Hepatocyte (in vitro differentiated cells): ENCODE measurements around the gene ADAR. TPM values are rescaled to one million over a fixed set of nuclear protein-coding genes. Genes with fewer than 3 reads are reported as not detected.

Experiments
- DNase-seq: peaks from one replicate; pipeline ENCODE4 v3.0.0-alpha.2; 2016; ENCODE audit warnings: low spot score
- H2AFZ ChIP-seq: fragments of 200-600 bp; sonication (generic); 2 replicates; pipeline ENCODE4 v1.6.0; 2016; ENCODE audit warnings: antibody characterized with exemption, mild to moderate bottlenecking
- H3K27ac ChIP-seq: fragments of 200-600 bp; sonication (generic); 2 replicates; pipeline ENCODE4 v1.5.1; 2016; ENCODE audit warnings: mild to moderate bottlenecking
- H3K27me3 ChIP-seq: fragments of 200-600 bp; sonication (generic); 2 replicates; pipeline ENCODE4 v1.6.1; 2016
- H3K36me3 ChIP-seq: fragments of 200-600 bp; sonication (generic); replicated peaks from 2 replicates; pipeline ENCODE4 v1.5.1; 2016; ENCODE audit warnings: low read depth; ENCODE audit not compliant: insufficient read depth
- H3K4me1 ChIP-seq: fragments of 200-600 bp; sonication (generic); 2 replicates; pipeline ENCODE4 v1.5.1; 2016; ENCODE audit warnings: mild to moderate bottlenecking, moderate library complexity; ENCODE audit not compliant: insufficient read depth
- H3K4me2 ChIP-seq: fragments of 200-600 bp; sonication (generic); 2 replicates; pipeline ENCODE4 v1.6.0; 2016
- H3K4me3 ChIP-seq: fragments of 200-600 bp; sonication (generic); 2 replicates; pipeline ENCODE4 v1.5.1; 2016; ENCODE audit warnings: mild to moderate bottlenecking
- H3K79me2 ChIP-seq: fragments of 200-600 bp; sonication (generic); 2 replicates; pipeline ENCODE4 v1.6.0; 2017; ENCODE audit warnings: mild to moderate bottlenecking
- H3K9me2 ChIP-seq: fragments of 200-600 bp; sonication (generic); replicated peaks from 2 replicates; pipeline ENCODE4 v1.6.0; 2017; ENCODE audit warnings: mild to moderate bottlenecking; ENCODE audit not compliant: insufficient read depth
- H3K9me3 ChIP-seq: fragments of 200-600 bp; sonication (generic); 2 replicates; pipeline ENCODE4 v1.5.1; 2016; ENCODE audit warnings: low read depth, mild to moderate bottlenecking
- H4K20me1 ChIP-seq: fragments of 200-600 bp; sonication (generic); 2 replicates; pipeline ENCODE4 v1.6.0; 2016; ENCODE audit warnings: mild to moderate bottlenecking; ENCODE audit not compliant: insufficient read depth, poor library complexity, severe bottlenecking
- EZH2 ChIP-seq: fragments of 200-600 bp; sonication (generic); IDR thresholded peaks from 2 replicates; pipeline ENCODE4 v1.6.1; 2016; ENCODE audit warnings: antibody characterized with exemption, mild to moderate bottlenecking, borderline replicate concordance
- EZH2phosphoT487 ChIP-seq: fragments of 200-600 bp; sonication (generic); IDR thresholded peaks from one replicate; pipeline ENCODE4 v1.6.1; 2018; ENCODE audit warnings: antibody characterized with exemption, mild to moderate bottlenecking, low read depth, moderate library complexity; ENCODE audit not compliant: unreplicated experiment, severe bottlenecking
- WGBS: methylation state at CpG from one replicate; pipeline ENCODE4 v1.1.6; 2016; ENCODE audit warnings: low lambda C conversion rate; ENCODE audit errors: missing lambda C conversion rate; 5-methylcytosine and 5-hydroxymethylcytosine counted together
- polyA plus RNA-seq: library from polyadenylated mRNA; unstranded; fragments of >200 nt; fragmentation: Nextera tagmentation; extraction: Ambion mirVana; gene quantifications from 2 replicates; pipeline ENCODE4 v1.2.1, GENCODE V29; 2016
- total RNA-seq: library from RNA; depleted of rRNA; stranded (reverse); fragments of >200 nt; gene quantifications from 2 replicates; pipeline ENCODE4 v1.2.3, GENCODE V29; 2014
- TF ChIP-seq, protein P1 (sequence below): fragments of 200-600 bp; sonication (generic); IDR thresholded peaks from 2 replicates; pipeline ENCODE4 v1.5.1; 2016; ENCODE audit warnings: antibody characterized with exemption, mild to moderate bottlenecking; ENCODE audit not compliant: poor library complexity

ADAR gene
- total and polyA plus RNA-seq, 2 experiments from 2014 or later: 57.4 to 104 TPM

DNA sequence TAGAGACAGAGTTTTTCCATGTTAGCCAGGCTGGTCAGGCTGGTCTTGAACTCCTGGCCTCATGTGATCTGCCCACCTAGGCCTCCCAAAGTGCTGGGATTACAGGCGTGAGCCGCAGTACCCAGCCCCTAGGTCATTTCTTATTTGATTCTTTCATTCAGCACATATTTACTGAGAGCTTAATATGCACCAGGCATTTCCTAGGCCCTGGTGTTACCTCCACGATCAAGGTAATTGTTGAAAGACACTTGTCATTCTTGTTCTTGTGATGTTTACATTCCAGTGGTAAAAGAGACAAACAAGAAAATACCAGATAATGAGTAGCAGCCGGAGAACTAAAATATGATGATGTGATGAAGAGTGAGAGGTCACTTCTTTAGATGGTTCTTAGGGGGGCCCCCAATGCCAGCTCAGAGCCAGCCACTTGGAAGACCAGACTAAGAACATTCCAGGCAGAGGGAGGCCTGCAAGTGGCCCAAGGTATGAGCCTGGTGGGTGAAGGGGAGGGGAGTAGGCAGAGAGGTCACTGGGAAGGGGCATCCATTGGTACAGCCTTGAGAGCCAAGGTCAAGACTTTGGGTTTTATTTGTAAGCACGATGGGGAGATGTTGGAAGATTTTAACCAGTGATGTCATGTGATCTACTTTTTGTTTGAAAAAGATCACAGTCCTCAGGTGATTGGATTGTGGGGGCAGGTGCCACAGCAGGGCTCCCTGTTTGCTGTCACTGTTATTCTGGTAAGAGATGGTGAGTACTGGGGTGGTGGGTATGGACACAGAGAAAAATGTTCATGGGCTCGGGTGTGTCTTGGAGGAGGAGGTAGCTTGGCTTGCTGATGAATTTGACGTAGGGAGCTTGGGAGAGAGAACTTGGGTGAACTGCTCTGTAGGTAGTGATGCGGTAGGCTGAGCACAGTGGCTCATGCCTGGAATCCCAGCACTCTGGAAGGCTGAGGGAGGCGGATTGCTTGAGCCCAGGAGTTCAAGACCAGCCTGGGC, 68.2 kb downstream of the ADAR start:
- no peaks in the 10 kb centered on the region for H3K79me2 ChIP-seq
- DNase-seq: no peak
- H3K27me3 ChIP-seq: peaks cover 9% of the 10 kb centered on the region
- no peaks in the 10 kb centered on the region for H3K9me2 ChIP-seq
- H3K27ac ChIP-seq: no peak overlapping the region
- TF ChIP-seq EZH2: no peak
- TF ChIP-seq, protein P1, sequence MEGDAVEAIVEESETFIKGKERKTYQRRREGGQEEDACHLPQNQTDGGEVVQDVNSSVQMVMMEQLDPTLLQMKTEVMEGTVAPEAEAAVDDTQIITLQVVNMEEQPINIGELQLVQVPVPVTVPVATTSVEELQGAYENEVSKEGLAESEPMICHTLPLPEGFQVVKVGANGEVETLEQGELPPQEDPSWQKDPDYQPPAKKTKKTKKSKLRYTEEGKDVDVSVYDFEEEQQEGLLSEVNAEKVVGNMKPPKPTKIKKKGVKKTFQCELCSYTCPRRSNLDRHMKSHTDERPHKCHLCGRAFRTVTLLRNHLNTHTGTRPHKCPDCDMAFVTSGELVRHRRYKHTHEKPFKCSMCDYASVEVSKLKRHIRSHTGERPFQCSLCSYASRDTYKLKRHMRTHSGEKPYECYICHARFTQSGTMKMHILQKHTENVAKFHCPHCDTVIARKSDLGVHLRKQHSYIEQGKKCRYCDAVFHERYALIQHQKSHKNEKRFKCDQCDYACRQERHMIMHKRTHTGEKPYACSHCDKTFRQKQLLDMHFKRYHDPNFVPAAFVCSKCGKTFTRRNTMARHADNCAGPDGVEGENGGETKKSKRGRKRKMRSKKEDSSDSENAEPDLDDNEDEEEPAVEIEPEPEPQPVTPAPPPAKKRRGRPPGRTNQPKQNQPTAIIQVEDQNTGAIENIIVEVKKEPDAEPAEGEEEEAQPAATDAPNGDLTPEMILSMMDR: no peak
- TF ChIP-seq EZH2phosphoT487: no peak
- no peaks in the 10 kb centered on the region for H3K36me3 ChIP-seq
- no peak overlapping the region for H2AFZ ChIP-seq
- H3K4me2 ChIP-seq: no peak overlapping the region
- no peak overlapping the region for H3K4me3 ChIP-seq
- H4K20me1 ChIP-seq: no peaks in the 10 kb centered on the region
- no peaks in the 10 kb centered on the region for H3K4me1 ChIP-seq
- 74% methylated on average over 9 of the region's 9 CpGs for WGBS
- H3K9me3 ChIP-seq: no peaks in the 10 kb centered on the region

DNA sequence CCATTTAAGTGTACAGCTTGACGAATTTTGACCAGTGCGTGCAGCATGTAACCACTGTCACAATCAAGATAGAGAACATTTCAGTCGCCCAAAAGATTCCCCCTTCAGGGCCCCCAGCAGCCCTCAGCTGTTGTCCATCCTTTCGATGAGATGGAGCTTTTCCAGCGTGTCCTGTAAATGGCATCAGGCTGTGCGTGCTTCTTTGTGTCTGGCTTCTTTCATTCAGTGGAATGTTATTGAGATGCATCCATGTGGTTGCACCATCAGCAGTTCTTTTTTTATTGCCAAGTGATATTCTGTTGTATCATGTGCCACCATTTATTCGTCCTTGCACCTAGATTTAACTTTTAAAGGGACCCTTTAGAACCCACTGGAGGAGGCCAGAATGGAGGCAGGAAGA, 71.4 kb downstream of the ADAR start:
- no peak for DNase-seq
- Histone ChIP-seq H4K20me1 (no peaks in the 10 kb centered on the region), H3K36me3 (no peaks in the 10 kb centered on the region), H3K9me3 (no peaks in the 10 kb centered on the region), H3K4me2 (no peak overlapping the region), H3K79me2 (no peaks in the 10 kb centered on the region), H3K27ac (no peak overlapping the region), H3K27me3 (peaks cover 9% of the 10 kb centered on the region), H3K4me3 (no peak overlapping the region), H3K9me2 (no peaks in the 10 kb centered on the region), H2AFZ (no peak overlapping the region), H3K4me1 (no peaks in the 10 kb centered on the region)
- 77% methylated on average over 7 of the region's 7 CpGs for WGBS
- no peak for TF ChIP-seq EZH2phosphoT487

DNA sequence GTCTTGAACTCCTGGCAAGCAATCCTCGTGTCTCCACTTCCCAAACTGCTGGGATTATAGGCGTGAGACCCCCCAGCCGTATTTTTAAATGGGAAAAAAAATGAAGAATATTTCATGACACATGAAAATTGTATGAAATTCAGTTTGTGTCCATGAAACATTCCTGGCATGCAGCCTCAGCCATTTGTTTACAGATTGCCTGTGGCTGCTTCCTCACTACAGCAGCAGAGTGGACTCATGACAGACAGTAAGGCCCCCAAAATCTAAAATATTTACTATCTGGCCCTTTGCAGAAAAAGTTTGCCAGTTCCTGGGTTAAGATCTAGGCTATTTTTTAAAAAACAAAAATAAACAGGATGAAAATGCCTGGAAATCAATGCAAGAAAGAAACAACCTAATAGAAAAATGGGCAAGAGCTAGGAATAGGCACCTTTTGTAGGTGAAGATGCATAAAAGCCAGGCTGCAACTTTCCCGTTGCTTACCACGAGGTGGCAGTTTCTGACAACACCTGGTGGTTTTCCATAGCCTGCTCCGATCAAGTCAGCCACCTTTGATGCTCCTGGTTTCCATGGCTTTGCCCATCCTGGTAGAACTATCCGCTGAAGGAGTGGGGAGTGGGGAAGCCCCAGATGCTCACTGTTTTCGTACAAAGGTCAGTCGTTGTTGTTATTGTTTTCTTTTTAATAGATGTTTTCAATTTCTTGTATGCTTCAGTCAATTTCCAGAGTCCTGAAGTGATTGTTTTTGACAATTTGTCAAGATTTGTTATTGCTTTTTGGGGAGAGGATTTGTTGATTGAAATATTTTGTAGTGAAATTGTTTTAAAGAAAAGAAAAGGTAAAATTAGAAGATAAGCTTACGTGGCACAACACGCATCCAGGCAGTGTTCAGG, 73.8 kb downstream of the ADAR start:
- Histone ChIP-seq H3K27me3 (peaks cover 9% of the 10 kb centered on the region), H3K4me1 (no peaks in the 10 kb centered on the region), H3K36me3 (no peaks in the 10 kb centered on the region), H3K79me2 (no peaks in the 10 kb centered on the region), H4K20me1 (no peaks in the 10 kb centered on the region), H3K4me2 (no peak overlapping the region), H2AFZ (no peak overlapping the region), H3K4me3 (no peak overlapping the region), H3K9me3 (no peaks in the 10 kb centered on the region), H3K27ac (no peak overlapping the region), H3K9me2 (no peaks in the 10 kb centered on the region)
- peak; percentile 76 for DNase-seq
- 46% methylated on average over 11 of the region's 11 CpGs for WGBS
- TF ChIP-seq, protein P1: peak; percentile 65
- TF ChIP-seq EZH2 (no peak), EZH2phosphoT487 (no peak)

Other genes starting within 250 kb of the ADAR start
- gene IL6R, start 202.8 kb downstream of the ADAR start, total RNA-seq: 35.1 and 58.0 TPM in 2 replicates
- 38.5 and 39.2 TPM in 2 replicates for gene IL6R, start 202.8 kb downstream of the ADAR start, polyA plus RNA-seq
- gene TDRD10, start 106.0 kb downstream of the ADAR start, total RNA-seq: 0.20 TPM in 1 of 2 replicates, not detected in the other
- gene TDRD10, start 106.0 kb downstream of the ADAR start, polyA plus RNA-seq: 0.09 TPM in 1 of 2 replicates, not detected in the other
- gene SHE, start 105.8 kb downstream of the ADAR start, total RNA-seq: 0.32 and 0.60 TPM in 2 replicates
- 0.41 TPM in 1 of 2 replicates, not detected in the other for gene SHE, start 105.8 kb downstream of the ADAR start, polyA plus RNA-seq
- gene UBE2Q1, start 49.5 kb downstream of the ADAR start, total RNA-seq: 46.9 and 50.3 TPM in 2 replicates
- 58.6 and 60.3 TPM in 2 replicates for gene UBE2Q1, start 49.5 kb downstream of the ADAR start, polyA plus RNA-seq
- 0.08 and 0.70 TPM in 2 replicates for gene CHRNB2, start 40.4 kb downstream of the ADAR start, total RNA-seq
- gene CHRNB2, start 40.4 kb downstream of the ADAR start, polyA plus RNA-seq: 0.33 TPM in 1 of 2 replicates, not detected in the other